Stimulated activated CD4-positive, alpha-beta T cell treated with anti-CD3 and anti-CD28 coated beads, Interleukin-1b, Interleukin-23, amount 100 ng/mL, for 4 hours (primary cell): ENCODE measurements around the gene KRABD2.
"Not testable (repeated sequence)": the region's sequence is repeated elsewhere in the genome, so short reads cannot be mapped to it uniquely, and the experiment has no call there.

Experiments used
- DNase-seq, 2 donors: peaks; one replicate each; pipeline ENCODE4 v3.0.0-alpha.2; 2020; ENCODE audit warnings: low read depth in 2 of 2

KRABD2 gene

GRCh38 chr17:8392674-8393469, 16.4 kb upstream of the KRABD2 start:
- no peak for DNase-seq

GRCh38 chr17:8392274-8392673, 15.8 kb upstream of the KRABD2 start:
- no peak for DNase-seq

GRCh38 chr17:8391711-8392110, 15.2 kb upstream of the KRABD2 start:
- no peak for DNase-seq

- no peak for DNase-seq
These were observed 11.6 kb upstream of the KRABD2 start for GRCh38 chr17:8387914-8388651.

GRCh38 chr17:8386841-8387240, 10.3 kb upstream of the KRABD2 start:
- DNase-seq = no peak

- no peak for DNase-seq
These were observed 8.4 kb upstream of the KRABD2 start for GRCh38 chr17:8384801-8385378.

- peak; percentile 87 to 91 for DNase-seq
These were observed 6.8 kb upstream of the KRABD2 start, which contains the start of gene RPL26 for GRCh38 chr17:8383143-8383822. RPL26 (minus strand) TSS chr17:8383193; CDS start chr17:8382310, 883 bp downstream.

- no peak for DNase-seq
These were observed 6.3 kb upstream of the KRABD2 start for GRCh38 chr17:8382880-8383142.

- DNase-seq = no peak
These were observed 5.8 kb upstream of the KRABD2 start for GRCh38 chr17:8382052-8382879.

GRCh38 chr17:8380049-8380448, 3.5 kb upstream of the KRABD2 start:
- DNase-seq = no peak

- DNase-seq = not testable (repeated sequence)
These were observed 1.6 kb upstream of the KRABD2 start for GRCh38 chr17:8378117-8378516.

- no peak for DNase-seq
These were observed 918 bp upstream of the KRABD2 start for GRCh38 chr17:8377422-8377821.

GRCh38 chr17:8375738-8376259, 705 bp downstream of the KRABD2 start:
- no peak for DNase-seq

- not testable (repeated sequence) for DNase-seq
These were observed 2.6 kb downstream of the KRABD2 start for GRCh38 chr17:8373856-8374255.

- no peak for DNase-seq
These were observed 4.1 kb downstream of the KRABD2 start for GRCh38 chr17:8372422-8372821.

- DNase-seq = no peak
These were observed 4.7 kb downstream of the KRABD2 start for GRCh38 chr17:8371786-8372185.

- DNase-seq = no peak
These were observed 6.6 kb downstream of the KRABD2 start for GRCh38 chr17:8369944-8370343.

GRCh38 chr17:8368193-8368592, 8.3 kb downstream of the KRABD2 start:
- DNase-seq = no peak

GRCh38 chr17:8366231-8366630, 10.3 kb downstream of the KRABD2 start:
- no peak for DNase-seq

- DNase-seq = no peak
These were observed 11.4 kb downstream of the KRABD2 start for GRCh38 chr17:8365143-8365542.

GRCh38 chr17:8362651-8363332, 13.7 kb downstream of the KRABD2 start:
- DNase-seq = no peak
